ENCODE data around the gene EXO1. TPM values are rescaled to one million over a fixed set of nuclear protein-coding genes. Genes with fewer than 3 reads are reported as not detected.

EXO1 gene
- total RNA-seq, 1 experiment from 2014 or later = 36.5 TPM

DNA sequence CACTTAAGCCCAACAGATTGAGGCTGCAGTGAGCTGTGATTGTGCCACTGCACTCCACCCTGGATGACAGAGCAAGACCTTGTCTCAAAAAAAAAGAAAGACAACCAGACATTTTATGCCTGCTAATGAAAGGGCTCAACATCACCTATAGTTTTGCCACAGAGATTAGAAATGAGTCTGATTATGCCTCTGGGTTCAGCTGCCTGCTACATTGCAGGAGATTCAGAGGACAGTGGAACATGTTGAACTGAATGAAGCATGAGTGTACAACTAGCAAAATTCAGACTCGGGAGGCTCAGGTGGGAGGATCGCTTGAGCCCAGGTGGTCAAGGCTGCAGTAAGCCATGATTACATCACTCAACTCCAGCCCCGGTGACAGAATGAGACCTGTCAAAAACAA lies 46.0 kb downstream of the EXO1 start (continued):
- TF ChIP-seq, protein P1, sequence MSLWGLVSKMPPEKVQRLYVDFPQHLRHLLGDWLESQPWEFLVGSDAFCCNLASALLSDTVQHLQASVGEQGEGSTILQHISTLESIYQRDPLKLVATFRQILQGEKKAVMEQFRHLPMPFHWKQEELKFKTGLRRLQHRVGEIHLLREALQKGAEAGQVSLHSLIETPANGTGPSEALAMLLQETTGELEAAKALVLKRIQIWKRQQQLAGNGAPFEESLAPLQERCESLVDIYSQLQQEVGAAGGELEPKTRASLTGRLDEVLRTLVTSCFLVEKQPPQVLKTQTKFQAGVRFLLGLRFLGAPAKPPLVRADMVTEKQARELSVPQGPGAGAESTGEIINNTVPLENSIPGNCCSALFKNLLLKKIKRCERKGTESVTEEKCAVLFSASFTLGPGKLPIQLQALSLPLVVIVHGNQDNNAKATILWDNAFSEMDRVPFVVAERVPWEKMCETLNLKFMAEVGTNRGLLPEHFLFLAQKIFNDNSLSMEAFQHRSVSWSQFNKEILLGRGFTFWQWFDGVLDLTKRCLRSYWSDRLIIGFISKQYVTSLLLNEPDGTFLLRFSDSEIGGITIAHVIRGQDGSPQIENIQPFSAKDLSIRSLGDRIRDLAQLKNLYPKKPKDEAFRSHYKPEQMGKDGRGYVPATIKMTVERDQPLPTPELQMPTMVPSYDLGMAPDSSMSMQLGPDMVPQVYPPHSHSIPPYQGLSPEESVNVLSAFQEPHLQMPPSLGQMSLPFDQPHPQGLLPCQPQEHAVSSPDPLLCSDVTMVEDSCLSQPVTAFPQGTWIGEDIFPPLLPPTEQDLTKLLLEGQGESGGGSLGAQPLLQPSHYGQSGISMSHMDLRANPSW (CRISPR knock-in tag; conservative IDR thresholded peaks at IDR 0.05; ENCODE audit: low read depth) = no peak
- TF ChIP-seq TCF7 (CRISPR knock-in tag; IDR thresholded peaks at IDR 0.05; ENCODE audit: low read depth) = no peak
- no peak for TF ChIP-seq ZNF423 (CRISPR knock-in tag; IDR thresholded peaks at IDR 0.05)
- TF ChIP-seq NFYB (CRISPR knock-in tag; conservative IDR thresholded peaks at IDR 0.05; ENCODE audit: low read depth) = no peak
- TF ChIP-seq, protein P2, sequence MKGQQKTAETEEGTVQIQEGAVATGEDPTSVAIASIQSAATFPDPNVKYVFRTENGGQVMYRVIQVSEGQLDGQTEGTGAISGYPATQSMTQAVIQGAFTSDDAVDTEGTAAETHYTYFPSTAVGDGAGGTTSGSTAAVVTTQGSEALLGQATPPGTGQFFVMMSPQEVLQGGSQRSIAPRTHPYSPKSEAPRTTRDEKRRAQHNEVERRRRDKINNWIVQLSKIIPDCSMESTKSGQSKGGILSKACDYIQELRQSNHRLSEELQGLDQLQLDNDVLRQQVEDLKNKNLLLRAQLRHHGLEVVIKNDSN (CRISPR knock-in tag; IDR thresholded peaks at IDR 0.05) = no peak

DNA sequence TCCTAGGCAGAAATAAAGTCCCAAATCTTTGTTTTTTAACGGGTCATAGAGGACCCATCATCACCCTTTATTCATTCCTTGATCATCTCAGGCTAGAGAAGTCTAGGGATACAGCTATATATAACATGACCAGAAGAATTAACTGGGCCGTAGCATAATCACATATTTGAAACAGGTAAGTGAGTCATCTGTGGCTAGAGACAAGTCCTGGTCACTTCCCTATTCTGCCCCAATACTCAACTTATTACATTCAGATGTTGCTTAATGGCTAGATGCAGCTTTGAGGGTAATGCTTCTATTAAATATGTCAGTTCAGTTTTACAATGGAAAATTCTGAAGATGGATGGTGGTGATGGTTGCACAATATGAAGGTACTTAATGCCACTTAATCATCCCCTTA lies 47.0 kb downstream of the EXO1 start:
- POLR2A ChIA-PET = no interaction called here
- CTCF ChIA-PET = interaction anchor here (4.9 kb wide), 1 partner anchor 104 kb away, joined by 60 read pairs; the partner anchor contains the start of gene MAP1LC3C
- TF ChIP-seq SP1 (CRISPR knock-in tag; conservative IDR thresholded peaks at IDR 0.05) (no peak), OVOL2 (CRISPR knock-in tag; IDR thresholded peaks at IDR 0.05; ENCODE audit: borderline replicate concordance) (no peak)
- TF ChIP-seq, protein P3, sequence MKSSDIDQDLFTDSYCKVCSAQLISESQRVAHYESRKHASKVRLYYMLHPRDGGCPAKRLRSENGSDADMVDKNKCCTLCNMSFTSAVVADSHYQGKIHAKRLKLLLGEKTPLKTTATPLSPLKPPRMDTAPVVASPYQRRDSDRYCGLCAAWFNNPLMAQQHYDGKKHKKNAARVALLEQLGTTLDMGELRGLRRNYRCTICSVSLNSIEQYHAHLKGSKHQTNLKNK (CRISPR knock-in tag; IDR thresholded peaks at IDR 0.05) = no peak
- DNase-seq (ENCODE audit: low spot score) = no peak
- Mint-ChIP-seq H3K36me3 (peaks cover 6% of the 10 kb centered on the region), H3K27ac (no peak overlapping the region), H3K9me3 (no peaks in the 10 kb centered on the region), H3K4me1 (no peaks in the 10 kb centered on the region), H3K27me3 (ENCODE audit: low read depth) (no peaks in the 10 kb centered on the region), H3K4me3 (no peak overlapping the region)
- no peak for ATAC-seq

DNA sequence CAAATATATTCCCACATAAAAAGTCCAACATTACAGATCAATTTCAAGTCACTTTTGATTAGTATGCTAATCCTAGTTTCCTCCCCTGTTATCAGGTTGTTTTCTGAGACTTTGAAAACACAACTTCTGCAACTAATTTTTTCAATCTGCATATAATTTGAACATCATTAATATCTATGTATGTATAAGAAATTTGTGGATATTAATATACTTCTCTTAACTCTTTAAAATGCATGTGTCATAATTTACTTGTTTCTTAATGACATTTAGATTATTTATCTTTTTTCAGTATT lies 48.6 kb downstream of the EXO1 start:
- DNase-seq (ENCODE audit: low spot score) (no peak), ATAC-seq (no peak)
- TF ChIP-seq JAZF1 (CRISPR knock-in tag; IDR thresholded peaks at IDR 0.05) (no peak), ELF4 (CRISPR knock-in tag; IDR thresholded peaks at IDR 0.05; ENCODE audit: low read depth) (no peak), ZNF232 (CRISPR knock-in tag; IDR thresholded peaks at IDR 0.05) (no peak), EMX1 (CRISPR knock-in tag; IDR thresholded peaks at IDR 0.05) (no peak), CREB1 (CRISPR knock-in tag; IDR thresholded peaks at IDR 0.05) (no peak), ZNF138 (CRISPR knock-in tag; conservative IDR thresholded peaks at IDR 0.05) (no peak), SOX15 (CRISPR knock-in tag; IDR thresholded peaks at IDR 0.05) (no peak)
- TF ChIP-seq, protein P4, sequence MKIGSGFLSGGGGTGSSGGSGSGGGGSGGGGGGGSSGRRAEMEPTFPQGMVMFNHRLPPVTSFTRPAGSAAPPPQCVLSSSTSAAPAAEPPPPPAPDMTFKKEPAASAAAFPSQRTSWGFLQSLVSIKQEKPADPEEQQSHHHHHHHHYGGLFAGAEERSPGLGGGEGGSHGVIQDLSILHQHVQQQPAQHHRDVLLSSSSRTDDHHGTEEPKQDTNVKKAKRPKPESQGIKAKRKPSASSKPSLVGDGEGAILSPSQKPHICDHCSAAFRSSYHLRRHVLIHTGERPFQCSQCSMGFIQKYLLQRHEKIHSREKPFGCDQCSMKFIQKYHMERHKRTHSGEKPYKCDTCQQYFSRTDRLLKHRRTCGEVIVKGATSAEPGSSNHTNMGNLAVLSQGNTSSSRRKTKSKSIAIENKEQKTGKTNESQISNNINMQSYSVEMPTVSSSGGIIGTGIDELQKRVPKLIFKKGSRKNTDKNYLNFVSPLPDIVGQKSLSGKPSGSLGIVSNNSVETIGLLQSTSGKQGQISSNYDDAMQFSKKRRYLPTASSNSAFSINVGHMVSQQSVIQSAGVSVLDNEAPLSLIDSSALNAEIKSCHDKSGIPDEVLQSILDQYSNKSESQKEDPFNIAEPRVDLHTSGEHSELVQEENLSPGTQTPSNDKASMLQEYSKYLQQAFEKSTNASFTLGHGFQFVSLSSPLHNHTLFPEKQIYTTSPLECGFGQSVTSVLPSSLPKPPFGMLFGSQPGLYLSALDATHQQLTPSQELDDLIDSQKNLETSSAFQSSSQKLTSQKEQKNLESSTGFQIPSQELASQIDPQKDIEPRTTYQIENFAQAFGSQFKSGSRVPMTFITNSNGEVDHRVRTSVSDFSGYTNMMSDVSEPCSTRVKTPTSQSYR (CRISPR knock-in tag; IDR thresholded peaks at IDR 0.05) = no peak
- no peaks in the 10 kb centered on the region for H3K9me3 Mint-ChIP-seq
- H3K27ac Mint-ChIP-seq = no peak overlapping the region
- H3K4me3 Mint-ChIP-seq = no peak overlapping the region
- no peaks in the 10 kb centered on the region for H3K36me3 Mint-ChIP-seq
- ChIA-PET CTCF (interaction anchor here (0.9 to 4.9 kb wide), 4 partner anchors 10 to 102 kb away, joined by 3 to 60 read pairs (median 14); partner anchors contain the start of gene MAP1LC3C), POLR2A (no interaction called here)
- H3K27me3 Mint-ChIP-seq (ENCODE audit: low read depth) = no peaks in the 10 kb centered on the region
- no peaks in the 10 kb centered on the region for H3K4me1 Mint-ChIP-seq

DNA sequence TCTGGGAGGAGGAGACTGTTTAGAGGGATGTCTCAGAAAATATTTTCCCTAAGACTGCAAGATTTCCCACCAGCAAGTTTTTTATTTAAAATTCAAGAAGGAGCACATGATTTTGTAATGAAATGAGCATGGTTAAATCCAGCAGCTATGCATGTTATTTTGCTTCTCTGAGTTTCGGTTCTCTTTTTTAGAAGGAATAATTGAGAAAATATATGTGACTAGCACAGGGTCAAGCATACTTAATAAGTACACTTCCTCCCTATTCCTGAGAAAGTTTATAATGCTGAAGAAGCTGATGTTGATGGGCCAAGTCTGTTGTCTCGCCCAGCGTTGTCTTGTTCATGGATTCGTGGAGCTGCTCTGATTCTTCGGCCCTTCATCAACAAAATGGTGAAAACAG lies 51.2 kb downstream of the EXO1 start:
- DNase-seq (ENCODE audit: low spot score) (no peak), ATAC-seq (no peak)
- no peaks in the 10 kb centered on the region for H3K4me1 Mint-ChIP-seq
- H3K27ac Mint-ChIP-seq = no peak overlapping the region
- no peaks in the 10 kb centered on the region for H3K36me3 Mint-ChIP-seq
- no peaks in the 10 kb centered on the region for H3K27me3 Mint-ChIP-seq (ENCODE audit: low read depth)
- ChIA-PET POLR2A (no interaction called here), CTCF (interaction anchor here (2.0 kb wide), 1 partner anchor 87 kb away, joined by 9 read pairs; no protein-coding TSS in a partner anchor)
- no peaks in the 10 kb centered on the region for H3K9me3 Mint-ChIP-seq
- no peak overlapping the region for H3K4me3 Mint-ChIP-seq
- TF ChIP-seq HMGA2 (CRISPR knock-in tag; IDR thresholded peaks at IDR 0.05) = no peak
- TF ChIP-seq GRHL2 (CRISPR knock-in tag; IDR thresholded peaks at IDR 0.05; ENCODE audit: insufficient replicate concordance, severe bottlenecking) = no peak
- TF ChIP-seq CREB1 (CRISPR knock-in tag; IDR thresholded peaks at IDR 0.05) = no peak
- TF ChIP-seq, protein P5, sequence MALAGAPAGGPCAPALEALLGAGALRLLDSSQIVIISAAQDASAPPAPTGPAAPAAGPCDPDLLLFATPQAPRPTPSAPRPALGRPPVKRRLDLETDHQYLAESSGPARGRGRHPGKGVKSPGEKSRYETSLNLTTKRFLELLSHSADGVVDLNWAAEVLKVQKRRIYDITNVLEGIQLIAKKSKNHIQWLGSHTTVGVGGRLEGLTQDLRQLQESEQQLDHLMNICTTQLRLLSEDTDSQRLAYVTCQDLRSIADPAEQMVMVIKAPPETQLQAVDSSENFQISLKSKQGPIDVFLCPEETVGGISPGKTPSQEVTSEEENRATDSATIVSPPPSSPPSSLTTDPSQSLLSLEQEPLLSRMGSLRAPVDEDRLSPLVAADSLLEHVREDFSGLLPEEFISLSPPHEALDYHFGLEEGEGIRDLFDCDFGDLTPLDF (CRISPR knock-in tag; IDR thresholded peaks at IDR 0.05) = no peak
- TF ChIP-seq, protein P6, sequence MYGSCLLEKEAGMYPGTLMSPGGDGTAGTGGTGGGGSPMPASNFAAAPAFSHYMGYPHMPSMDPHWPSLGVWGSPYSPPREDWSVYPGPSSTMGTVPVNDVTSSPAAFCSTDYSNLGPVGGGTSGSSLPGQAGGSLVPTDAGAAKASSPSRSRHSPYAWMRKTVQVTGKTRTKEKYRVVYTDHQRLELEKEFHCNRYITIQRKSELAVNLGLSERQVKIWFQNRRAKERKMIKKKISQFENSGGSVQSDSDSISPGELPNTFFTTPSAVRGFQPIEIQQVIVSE (CRISPR knock-in tag; IDR thresholded peaks at IDR 0.05; ENCODE audit: borderline replicate concordance) = no peak
- TF ChIP-seq NR3C1 (CRISPR knock-in tag; conservative IDR thresholded peaks at IDR 0.05; ENCODE audit: low read depth) = no peak
